Neural progenitor cell (in vitro differentiated cells): ENCODE data around the gene GIT1.

Source experiments
- EZH2 ChIP-seq: fragments of 200-600 bp; sonication (generic); IDR thresholded peaks from 2 replicates; pipeline ENCODE4 v1.6.1; 2017; ENCODE audit warnings: antibody characterized with exemption, mild to moderate bottlenecking, moderate library complexity
- EZH2phosphoT487 ChIP-seq: fragments of 200-600 bp; sonication (generic); IDR thresholded peaks from 2 replicates; pipeline ENCODE4 v1.6.1; 2017; ENCODE audit warnings: antibody characterized with exemption
- TF ChIP-seq, protein P1 (sequence below): fragments of 200-600 bp; sonication (generic); IDR thresholded peaks from 2 replicates; pipeline ENCODE4 v1.5.1; 2017; ENCODE audit warnings: antibody characterized with exemption, mild to moderate bottlenecking

DNA sequence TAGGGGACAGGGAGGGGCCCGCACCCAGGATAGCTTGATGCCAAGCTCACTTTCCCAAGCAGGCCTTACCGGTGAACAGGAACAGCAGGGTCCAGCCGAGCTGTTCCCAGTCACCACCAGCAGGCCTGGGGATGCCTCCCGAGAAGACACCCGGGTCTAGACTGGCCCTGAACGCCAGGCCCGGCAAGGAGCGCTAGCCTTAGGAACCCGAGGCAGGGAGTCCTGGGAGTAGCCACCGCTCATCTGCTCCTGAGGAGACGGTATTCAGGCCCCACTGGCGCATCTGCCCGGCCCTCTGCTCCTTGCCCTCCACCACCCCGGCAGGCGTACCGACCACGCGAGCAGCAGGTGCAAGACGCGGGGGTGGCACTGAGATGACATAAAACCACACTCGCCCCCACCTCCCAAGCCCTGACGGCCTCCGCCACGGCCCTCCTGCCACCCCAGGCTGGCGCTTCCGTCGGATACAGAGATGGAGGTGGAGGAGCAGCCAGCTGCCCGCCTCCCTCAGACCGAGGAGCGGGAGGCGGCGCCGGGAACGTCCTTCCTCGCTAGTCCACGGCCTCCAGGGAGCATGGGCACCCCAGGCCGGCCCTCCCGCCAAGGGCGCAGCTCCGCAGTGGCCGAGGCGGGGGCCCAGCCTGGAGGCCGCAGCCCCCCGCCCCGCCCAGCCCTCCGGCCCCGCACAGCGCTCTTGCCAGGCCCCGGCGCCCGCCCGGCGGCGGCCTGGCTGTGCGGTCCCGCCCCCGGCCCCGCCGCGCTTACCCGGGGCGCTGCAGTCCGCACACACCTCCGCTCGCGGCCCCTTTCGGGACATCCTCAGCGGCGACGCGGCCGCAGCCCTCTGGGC is 661 bp downstream of the GIT1 start:
- no peak for TF ChIP-seq EZH2
- no peak for TF ChIP-seq EZH2phosphoT487
- TF ChIP-seq, protein P1, sequence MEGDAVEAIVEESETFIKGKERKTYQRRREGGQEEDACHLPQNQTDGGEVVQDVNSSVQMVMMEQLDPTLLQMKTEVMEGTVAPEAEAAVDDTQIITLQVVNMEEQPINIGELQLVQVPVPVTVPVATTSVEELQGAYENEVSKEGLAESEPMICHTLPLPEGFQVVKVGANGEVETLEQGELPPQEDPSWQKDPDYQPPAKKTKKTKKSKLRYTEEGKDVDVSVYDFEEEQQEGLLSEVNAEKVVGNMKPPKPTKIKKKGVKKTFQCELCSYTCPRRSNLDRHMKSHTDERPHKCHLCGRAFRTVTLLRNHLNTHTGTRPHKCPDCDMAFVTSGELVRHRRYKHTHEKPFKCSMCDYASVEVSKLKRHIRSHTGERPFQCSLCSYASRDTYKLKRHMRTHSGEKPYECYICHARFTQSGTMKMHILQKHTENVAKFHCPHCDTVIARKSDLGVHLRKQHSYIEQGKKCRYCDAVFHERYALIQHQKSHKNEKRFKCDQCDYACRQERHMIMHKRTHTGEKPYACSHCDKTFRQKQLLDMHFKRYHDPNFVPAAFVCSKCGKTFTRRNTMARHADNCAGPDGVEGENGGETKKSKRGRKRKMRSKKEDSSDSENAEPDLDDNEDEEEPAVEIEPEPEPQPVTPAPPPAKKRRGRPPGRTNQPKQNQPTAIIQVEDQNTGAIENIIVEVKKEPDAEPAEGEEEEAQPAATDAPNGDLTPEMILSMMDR: no peak
